HG03354 (cell line): Measurements from ENCODE around the gene TMC8.
"Not testable (repeated sequence)": the region's sequence is repeated elsewhere in the genome, so short reads cannot be mapped to it uniquely, and the experiment has no call there.

Experiments used
- ATAC-seq: cut with Tn5 transposase; IDR thresholded peaks from one replicate; pipeline ENCODE4 v1.9.1; 2021; ENCODE audit warnings: mild to moderate bottlenecking; ENCODE audit not compliant: unreplicated experiment, poor library complexity, severe bottlenecking

The TMC8 gene

GRCh38 chr17:78133971-78134898, 3.7 kb downstream of the TMC8 start:
- no peak for ATAC-seq

DNA sequence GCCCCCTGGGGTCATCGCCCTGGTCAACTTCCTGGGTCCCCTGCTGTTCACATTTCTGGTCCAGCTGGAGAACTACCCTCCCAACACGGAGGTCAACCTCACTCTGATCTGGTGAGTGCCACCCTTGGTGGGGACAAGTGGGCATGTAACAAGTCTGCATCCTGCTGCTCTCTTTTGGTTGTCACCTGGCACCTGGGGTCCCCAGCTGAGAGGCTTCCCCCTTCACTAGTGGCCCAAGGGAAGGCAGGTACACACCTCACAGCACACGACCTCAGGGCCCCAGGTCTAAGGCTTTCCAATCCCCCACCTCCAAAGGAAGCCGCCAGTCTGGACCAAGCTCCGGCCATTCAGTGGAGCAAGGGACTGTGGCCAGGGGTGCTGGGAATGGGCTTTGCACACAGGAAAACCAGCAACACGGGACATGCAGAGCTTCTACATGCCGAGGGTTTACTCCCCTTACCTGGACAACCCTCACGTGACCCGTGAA, 4.4 kb downstream of the TMC8 start:
- ATAC-seq = no peak

- no peak for ATAC-seq
These were observed 5.4 kb downstream of the TMC8 start for GRCh38 chr17:78135858-78136500.

DNA sequence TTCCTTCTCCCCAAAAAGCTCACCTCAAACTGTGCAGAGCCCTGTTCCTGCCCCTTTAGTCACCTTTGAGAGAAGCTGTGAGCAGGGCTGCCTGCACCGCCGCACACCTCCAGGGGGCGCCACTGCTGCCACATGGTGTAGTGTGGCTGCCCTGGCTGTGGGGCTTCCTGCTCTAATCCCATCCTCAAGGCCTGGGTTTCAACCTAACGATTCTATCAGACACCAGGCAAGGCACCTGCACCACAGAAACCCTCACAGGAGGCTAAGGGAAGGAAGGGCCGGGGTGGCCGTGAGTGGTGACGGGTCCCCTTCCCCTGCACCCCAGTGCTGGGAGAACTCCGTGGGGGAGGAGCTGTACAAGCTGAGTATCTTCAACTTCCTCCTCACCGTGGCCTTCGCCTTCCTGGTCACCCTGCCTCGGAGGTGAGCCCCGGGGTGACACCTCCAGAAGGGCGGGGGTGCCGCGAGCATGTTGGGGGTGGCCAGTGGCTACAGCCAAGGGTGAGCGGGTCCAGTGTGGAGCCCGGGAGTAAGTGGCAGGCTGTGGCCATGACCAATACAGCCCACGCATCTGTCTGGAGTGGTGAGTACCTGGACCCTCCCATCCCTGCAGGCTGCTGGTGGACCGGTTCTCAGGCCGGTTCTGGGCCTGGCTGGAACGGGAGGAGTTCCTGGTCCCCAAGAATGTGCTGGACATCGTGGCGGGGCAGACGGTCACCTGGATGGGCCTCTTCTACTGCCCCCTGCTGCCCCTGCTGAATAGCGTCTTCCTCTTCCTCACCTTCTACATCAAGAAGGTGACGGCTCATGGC, 7.0 kb downstream of the TMC8 start:
- no peak for ATAC-seq

- ATAC-seq = no peak
These were observed 7.9 kb downstream of the TMC8 start for GRCh38 chr17:78138204-78139060.

DNA sequence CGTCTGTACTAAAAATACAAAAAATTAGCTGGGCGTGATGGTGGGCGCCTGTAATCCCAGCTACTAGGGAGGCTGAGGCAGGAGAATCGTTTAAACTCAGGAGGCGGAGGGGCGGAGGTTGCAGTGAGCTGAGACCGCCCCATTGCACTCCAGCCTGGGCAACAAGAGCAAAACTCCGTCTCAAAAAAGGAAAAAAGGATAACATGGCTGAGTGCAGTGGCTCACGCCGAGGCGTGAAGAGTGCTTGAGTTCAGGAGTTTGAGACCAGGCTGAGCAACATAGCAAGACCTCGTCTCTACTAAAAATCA, 9.2 kb downstream of the TMC8 start:
- not testable (repeated sequence) for ATAC-seq

- ATAC-seq = peak; percentile 84
These were observed 9.8 kb downstream of the TMC8 start for GRCh38 chr17:78140169-78141051.

DNA sequence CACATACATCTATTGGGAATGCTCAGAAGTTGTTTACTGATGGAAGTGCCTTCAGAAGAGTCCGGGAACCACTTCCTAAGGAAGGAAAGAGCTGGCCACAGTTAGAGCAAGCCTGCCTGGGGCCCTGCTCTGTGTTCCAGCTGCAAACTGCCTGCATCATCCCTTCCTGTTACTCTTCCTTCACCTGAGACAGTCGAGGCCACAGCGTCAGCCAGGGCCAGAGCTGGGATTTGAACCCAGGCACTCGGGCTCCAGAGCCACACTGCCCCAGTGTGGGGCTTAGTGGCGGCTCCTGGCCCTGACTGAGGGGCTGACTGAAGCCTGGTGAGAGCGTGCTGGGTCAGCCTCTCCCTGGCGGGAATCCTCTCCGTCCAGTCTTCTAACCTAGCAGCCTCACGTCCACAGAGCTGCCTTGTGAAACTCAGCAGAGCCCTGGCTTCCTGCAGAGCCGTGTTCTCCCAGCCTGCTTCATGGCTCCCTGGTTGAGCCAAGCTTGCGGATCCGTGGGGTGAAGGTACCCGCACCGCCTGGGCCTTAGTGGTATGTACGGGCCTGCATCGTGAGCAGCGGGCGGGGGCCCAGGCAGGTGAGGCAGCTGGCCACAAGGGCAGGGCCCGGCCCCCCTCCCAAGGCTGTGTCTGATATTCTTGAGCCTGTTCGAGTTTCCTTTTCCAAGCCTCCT, 11.0 kb downstream of the TMC8 start:
- no peak for ATAC-seq

GRCh38 chr17:78142119-78142861, 11.7 kb downstream of the TMC8 start:
- ATAC-seq = no peak

- no peak for ATAC-seq
These were observed 12.9 kb downstream of the TMC8 start for GRCh38 chr17:78143214-78144146.

DNA sequence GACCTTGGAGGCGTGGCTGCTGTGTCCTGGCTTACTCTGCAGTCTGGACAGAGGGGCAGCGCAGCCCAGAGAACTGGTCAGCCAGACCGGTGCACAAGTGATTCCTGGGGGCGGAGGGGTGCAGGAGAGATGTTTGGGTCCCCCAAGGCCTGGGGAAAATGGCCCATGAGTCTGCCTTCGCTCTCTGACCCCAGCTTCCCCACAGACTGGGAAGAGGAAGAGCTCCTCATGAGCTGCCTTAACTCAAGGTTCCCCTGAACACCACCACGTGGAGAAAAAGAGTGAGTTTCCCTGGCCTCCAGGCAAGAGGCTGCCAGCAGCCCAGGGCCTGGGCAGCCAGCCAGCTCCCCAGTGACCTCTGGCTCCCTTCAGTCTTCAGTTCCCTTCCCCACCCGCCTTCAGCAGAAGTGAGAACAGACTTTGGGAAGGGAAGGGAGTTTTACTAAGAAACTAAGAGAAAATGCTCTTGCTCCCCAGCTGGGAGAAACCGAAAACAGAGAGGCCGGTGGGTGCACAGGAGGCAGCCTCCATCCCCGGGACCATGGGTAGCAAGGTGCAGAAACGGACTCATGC, 13.7 kb downstream of the TMC8 start:
- ATAC-seq = no peak

DNA sequence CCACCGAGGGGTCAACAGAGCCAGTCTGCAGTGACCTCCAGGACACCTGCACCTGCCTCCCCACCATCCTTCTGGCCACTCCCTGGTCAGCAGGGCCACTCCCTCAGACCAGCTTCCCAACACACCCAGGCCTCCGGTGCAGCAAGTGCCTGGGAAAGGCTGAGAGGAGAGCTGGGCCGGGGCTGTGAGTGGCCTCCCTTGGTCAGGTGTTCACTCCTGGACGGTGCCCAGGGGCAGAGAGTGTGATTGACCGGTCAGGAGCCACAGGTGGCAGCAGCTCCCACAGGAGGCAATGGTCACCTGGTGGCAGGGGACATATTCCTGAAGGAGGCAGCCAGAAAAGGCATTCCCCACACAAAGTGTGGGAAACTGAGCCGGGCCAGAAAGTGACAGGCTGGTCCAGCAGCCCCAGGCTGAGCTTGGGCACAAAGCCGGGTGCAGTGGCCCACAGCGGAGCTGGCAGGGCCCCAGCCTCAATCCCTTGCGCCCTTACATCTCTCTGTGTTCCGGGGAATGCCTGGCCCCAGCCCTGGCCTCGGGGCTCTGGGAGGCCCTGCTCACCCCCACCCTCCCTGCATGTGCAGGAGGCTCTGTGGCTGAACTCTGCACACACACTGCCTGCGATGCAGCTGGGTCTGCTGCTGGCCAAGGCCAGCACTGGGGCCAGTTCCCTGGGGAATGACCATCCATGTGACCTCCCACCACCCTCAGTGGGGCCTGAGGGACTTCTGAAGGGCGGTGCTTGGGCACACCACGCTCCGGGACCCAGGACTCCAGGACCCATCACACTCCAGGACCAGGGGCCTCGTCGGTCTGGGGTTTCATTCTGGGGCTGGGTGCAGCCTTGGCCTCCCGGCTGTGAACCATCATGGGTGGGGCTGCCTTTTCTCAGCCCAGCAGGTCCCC, 14.4 kb downstream of the TMC8 start:
- ATAC-seq = no peak

DNA sequence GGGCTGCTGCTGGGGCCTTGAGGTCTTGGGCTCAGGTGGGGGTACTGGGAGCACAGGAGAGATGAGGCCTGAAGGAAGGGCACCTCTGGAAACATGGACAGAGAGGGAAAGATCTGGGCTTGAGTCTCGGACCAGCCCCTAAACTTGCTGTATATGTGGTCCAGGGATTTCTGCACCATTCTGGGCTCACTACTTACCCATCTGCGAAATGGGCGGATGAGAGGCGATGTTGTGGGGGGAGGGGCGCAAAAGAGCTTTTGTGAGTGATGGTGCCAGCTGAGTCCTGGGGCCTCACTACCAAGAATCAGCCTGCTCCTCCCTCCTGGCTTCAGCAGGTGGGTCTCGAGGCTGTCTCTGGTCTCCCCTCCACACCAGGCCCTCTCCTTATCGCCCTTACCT, 15.9 kb downstream of the TMC8 start:
- no peak for ATAC-seq

GRCh38 chr17:78146881-78147280, 16.3 kb downstream of the TMC8 start:
- ATAC-seq = no peak
